Keratinocyte (primary cell): Measurements from ENCODE around the gene MTO1. TPM values are rescaled to one million over a fixed set of nuclear protein-coding genes. Genes with fewer than 3 reads are reported as not detected.
"Not testable (repeated sequence)": the region's sequence is repeated elsewhere in the genome, so short reads cannot be mapped to it uniquely, and the experiment has no call there.

Experiments
- DNase-seq: peaks from one replicate; pipeline ENCODE4 v3.0.0-alpha.2; 2011; ENCODE audit warnings: low read depth, missing footprints, low spot score
- FAIRE-seq: peaks from 2 replicates; lab custom pipeline; 2011; peaks lifted over from hg19 to GRCh38; lab: Jason Lieb, UNC
- H2AFZ ChIP-seq: 2 replicates; pipeline ENCODE4 v1.6.0; 2012; ENCODE audit warnings: low read length, control low read depth, inconsistent platforms; ENCODE audit not compliant: control insufficient read depth
- H3K27ac ChIP-seq: 2 replicates; pipeline ENCODE4 v1.5.1; 2011; ENCODE audit warnings: low read length; ENCODE audit not compliant: control insufficient read depth, insufficient read depth
- H3K27me3 ChIP-seq: 3 replicates; pipeline ENCODE4 v1.6.0; 2011; ENCODE audit warnings: low read length; ENCODE audit not compliant: control insufficient read depth, insufficient read depth; ENCODE audit errors: extremely low read depth
- H3K36me3 ChIP-seq, 2 experiments: 2 replicates in 1 of 2; 3 replicates in 1 of 2; pipeline ENCODE4 v1.5.1; 2011; ENCODE audit warnings: low read length in 2 of 2, mild to moderate bottlenecking in 1 of 2; ENCODE audit not compliant: control insufficient read depth in 2 of 2, insufficient read depth in 2 of 2; ENCODE audit errors: extremely low read depth in 1 of 2
- H3K4me1 ChIP-seq: 3 replicates; pipeline ENCODE4 v1.5.1; 2011; ENCODE audit warnings: low read length; ENCODE audit not compliant: control insufficient read depth, insufficient read depth; ENCODE audit errors: extremely low read depth
- H3K4me2 ChIP-seq: 3 replicates; pipeline ENCODE4 v1.6.0; 2011; ENCODE audit warnings: low read depth, low read length; ENCODE audit not compliant: control insufficient read depth, insufficient read depth; ENCODE audit errors: extremely low read depth
- H3K4me3 ChIP-seq, 3 experiments: fragments of 200-600 bp in 1 of 3; sonication (generic) in 1 of 3; 2 replicates in 2 of 3; 3 replicates in 1 of 3; pipeline ENCODE4 v1.5.1; 2011 to 2016; ENCODE audit warnings: low read length in 3 of 3, mild to moderate bottlenecking in 3 of 3, control low read depth in 2 of 3, inconsistent platforms in 1 of 3, low read depth in 1 of 3, mixed read lengths in 1 of 3, mixed run types in 1 of 3, moderate library complexity in 1 of 3; ENCODE audit not compliant: control insufficient read depth in 2 of 3, insufficient read depth in 2 of 3; ENCODE audit errors: extremely low read depth in 1 of 3
- H3K79me2 ChIP-seq: 2 replicates; pipeline ENCODE4 v1.6.0; 2012; ENCODE audit warnings: low read length; ENCODE audit not compliant: control insufficient read depth, insufficient read depth
- H3K9ac ChIP-seq: 3 replicates; pipeline ENCODE4 v1.6.0; 2011; ENCODE audit warnings: low read length; ENCODE audit not compliant: control insufficient read depth, insufficient read depth; ENCODE audit errors: extremely low read depth
- H3K9me1 ChIP-seq: 3 replicates; pipeline ENCODE4 v1.6.0; 2011; ENCODE audit warnings: low read length; ENCODE audit not compliant: control insufficient read depth, insufficient read depth; ENCODE audit errors: extremely low read depth
- H3K9me3 ChIP-seq: 2 replicates; pipeline ENCODE4 v1.5.1; 2012; ENCODE audit warnings: low read depth, low read length; ENCODE audit not compliant: control insufficient read depth
- H4K20me1 ChIP-seq: 3 replicates; pipeline ENCODE4 v1.6.0; 2011; ENCODE audit warnings: low read length; ENCODE audit not compliant: control insufficient read depth, insufficient read depth; ENCODE audit errors: extremely low read depth
- CTCF ChIP-seq, 3 experiments: IDR thresholded peaks in 1 of 3; conservative IDR thresholded peaks in 1 of 3; optimal IDR thresholded peaks in 1 of 3; 2 replicates in 2 of 3; 3 replicates in 1 of 3; pipeline versions ENCODE3 to v1.5.1; 2011; ENCODE audit warnings: low read length in 3 of 3, mild to moderate bottlenecking in 3 of 3, moderate library complexity in 2 of 3, control low read depth in 1 of 3, inconsistent platforms in 1 of 3; ENCODE audit not compliant: insufficient read depth in 2 of 3; ENCODE audit errors: extremely low read depth in 1 of 3
- EZH2 ChIP-seq: IDR thresholded peaks from one replicate; pipeline ENCODE4 v1.6.1; 2012; ENCODE audit warnings: inconsistent platforms, mild to moderate bottlenecking, low read length, moderate library complexity
- dilution Hi-C: fragments of 300-500 bp; cut with MboI; formaldehyde crosslinking; loops from one replicate; pipeline ENCODE4 v1.7.0; 2020; ENCODE audit warnings: low sequenced_read_pairs; ENCODE audit not compliant: extremely low pct_ligation_motif_present
- polyA plus RNA-seq, 5 experiments: library from polyadenylated mRNA; depleted of rRNA in 3 of 5; stranded (reverse) in 3 of 5; stranded (forward) in 1 of 5; unstranded in 1 of 5; fragments of >200 nt; gene quantifications; 1 replicate in 1 of 5; 2 replicates in 3 of 5; 3 replicates in 1 of 5; pipeline versions ENCODE4 v1.2.1 to v1.2.3, GENCODE V29; 2011 to 2012; ENCODE audit warnings: missing spikeins in 2 of 5, low read depth in 1 of 5, low replicate concordance in 1 of 5

MTO1 gene
- polyA plus RNA-seq, 1 donor (not counting 4 experiments of a cell fraction or from before 2014, with no cell fraction given), result 24.5 TPM

GRCh38 chr6:73538116-73538779, 76.7 kb downstream of the MTO1 start:
- dilution Hi-C loops, result no loop called here

GRCh38 chr6:73542481-73542880, 80.9 kb downstream of the MTO1 start:
- H3K4me2 ChIP-seq, H3K9me1 ChIP-seq, DNase-seq, H3K4me3 ChIP-seq, H3K27me3 ChIP-seq, H4K20me1 ChIP-seq, H3K79me2 ChIP-seq, H3K27ac ChIP-seq, H3K9ac ChIP-seq, H3K36me3 ChIP-seq, H3K9me3 ChIP-seq, H2AFZ ChIP-seq, dilution Hi-C loops, FAIRE-seq, H3K4me1 ChIP-seq: not testable (repeated sequence)

More at GRCh38 chr6:73538116-73538779, 76.7 kb downstream of the MTO1 start:
- Histone ChIP-seq H2AFZ (no peak overlapping the region), H3K27ac (no peak overlapping the region), H3K36me3 (no peaks in the 10 kb centered on the region), H3K9me1 (no peaks in the 10 kb centered on the region), H3K79me2 (no peaks in the 10 kb centered on the region), H3K9me3 (no peaks in the 10 kb centered on the region), H3K4me2 (no peak overlapping the region), H3K9ac (no peak overlapping the region), H3K4me3 (no peak overlapping the region), H4K20me1 (no peaks in the 10 kb centered on the region), H3K4me1 (no peaks in the 10 kb centered on the region), H3K27me3 (no peaks in the 10 kb centered on the region)
- FAIRE-seq, result no peak
- DNase-seq, result no peak
- TF ChIP-seq CTCF (optimal IDR thresholded peaks at IDR 0.05 in 1 of 3, IDR thresholded peaks at IDR 0.05 in 1 of 3, conservative IDR thresholded peaks at IDR 0.05 in 1 of 3; ENCODE audit: extremely low read depth in 1 of 3, insufficient read depth in 2 of 3, low read length in 3 of 3), result no peak
- TF ChIP-seq EZH2, result no peak

- H3K4me1 ChIP-seq, result no peaks in the 10 kb centered on the region
- H2AFZ ChIP-seq, result no peak overlapping the region
- no peaks in the 10 kb centered on the region for H3K9me1 ChIP-seq
- H3K27ac ChIP-seq, result no peak overlapping the region
- H3K9me3 ChIP-seq, result no peaks in the 10 kb centered on the region
- H3K9ac ChIP-seq, result no peak overlapping the region
- no peak overlapping the region for H3K4me3 ChIP-seq
- TF ChIP-seq CTCF (optimal IDR thresholded peaks at IDR 0.05 in 1 of 3, IDR thresholded peaks at IDR 0.05 in 1 of 3, conservative IDR thresholded peaks at IDR 0.05 in 1 of 3; ENCODE audit: extremely low read depth in 1 of 3, insufficient read depth in 2 of 3, low read length in 3 of 3) (no peak), EZH2 (no peak)
- H3K79me2 ChIP-seq, result no peaks in the 10 kb centered on the region
- DNase-seq (no peak), FAIRE-seq (no peak)
- no peak overlapping the region for H3K4me2 ChIP-seq
- no peaks in the 10 kb centered on the region for H3K36me3 ChIP-seq
- no peaks in the 10 kb centered on the region for H4K20me1 ChIP-seq
- dilution Hi-C loops, result no loop called here
- no peaks in the 10 kb centered on the region for H3K27me3 ChIP-seq
Measured at GRCh38 chr6:73542891-73543290, 81.4 kb downstream of the MTO1 start.
